Measurements from ENCODE around the gene EIF2B5. TPM values are rescaled to one million over a fixed set of nuclear protein-coding genes. Genes with fewer than 3 reads are reported as not detected.
"Not testable (repeated sequence)": the region's sequence is repeated elsewhere in the genome, so short reads cannot be mapped to it uniquely, and the experiment has no call there.

EIF2B5 gene
- total RNA-seq, 4 donors from 2014 or later = 45.1 to 49.7 (median 48.1) TPM

- no peak for DNase-seq
- Histone ChIP-seq H3K4me1 (no peaks in the 10 kb centered on the region), H3K4me3 (no peak overlapping the region), H3K36me3 (no peaks in the 10 kb centered on the region), H3K27ac (no peak overlapping the region), H3K27me3 (no peaks in the 10 kb centered on the region), H3K9me3 (no peaks in the 10 kb centered on the region)
- no peak for TF ChIP-seq CTCF (IDR thresholded peaks at IDR 0.05)
- no peak for TF ChIP-seq POLR2AphosphoS5 (IDR thresholded peaks at IDR 0.05)
- no peak for TF ChIP-seq POLR2A (IDR thresholded peaks at IDR 0.05)
- no peak for TF ChIP-seq EP300 (IDR thresholded peaks at IDR 0.05; ENCODE audit: low read depth)
- 90 to 94% methylated on average over 3 to 6 of the region's 6 CpGs for WGBS, 2 donors (ENCODE audit: low coverage in 1 of 2)
- in situ Hi-C loops (cut with MboI; ENCODE audit: low pct_ligation_motif_present in 1 of 4, low pct_unique_long_range_greater_than_20kb in 1 of 4, low sequenced_read_pairs in 3 of 4) (no loop called here), intact Hi-C loops (cut with DNase I; ENCODE audit: low total_unique reads) (no loop called here)
These were observed 17.5 kb upstream of the EIF2B5 start for GRCh38 chr3:184117636-184118035.

- H3K27me3 ChIP-seq; H3K4me3 ChIP-seq; DNase-seq; H3K4me1 ChIP-seq; H3K36me3 ChIP-seq; H3K9me3 ChIP-seq; intact Hi-C loops (cut with DNase I; ENCODE audit: low total_unique reads); in situ Hi-C loops (cut with MboI; ENCODE audit: low pct_ligation_motif_present in 1 of 4, low pct_unique_long_range_greater_than_20kb in 1 of 4, low sequenced_read_pairs in 3 of 4); H3K27ac ChIP-seq: not testable (repeated sequence)
- 91 to 96% methylated on average over 7 to 8 of the region's 8 CpGs for WGBS, 2 donors (ENCODE audit: low coverage in 1 of 2)
These were observed 14.1 kb upstream of the EIF2B5 start for GRCh38 chr3:184121031-184121430.

GRCh38 chr3:184126006-184126405 is 9.2 kb upstream of the EIF2B5 start:
- Histone ChIP-seq H3K27ac (no peak overlapping the region), H3K4me3 (no peak overlapping the region), H3K4me1 (no peaks in the 10 kb centered on the region), H3K27me3 (no peaks in the 10 kb centered on the region), H3K36me3 (no peaks in the 10 kb centered on the region), H3K9me3 (no peaks in the 10 kb centered on the region)
- WGBS, 2 donors (ENCODE audit: low coverage in 1 of 2) = 70 to 75% methylated on average over 3 of the region's 3 CpGs
- no peak for TF ChIP-seq POLR2A (IDR thresholded peaks at IDR 0.05)
- TF ChIP-seq EP300 (IDR thresholded peaks at IDR 0.05; ENCODE audit: low read depth) = no peak
- TF ChIP-seq CTCF (IDR thresholded peaks at IDR 0.05) = no peak
- no peak for TF ChIP-seq POLR2AphosphoS5 (IDR thresholded peaks at IDR 0.05)
- in situ Hi-C loops (cut with MboI; ENCODE audit: low pct_ligation_motif_present in 1 of 4, low pct_unique_long_range_greater_than_20kb in 1 of 4, low sequenced_read_pairs in 3 of 4) (loop anchor here in 2 of 4 donors (25.0 kb wide), 2 partner anchors 111 to 239 kb away; partner anchors contain the start of genes ALG3 (in 1 of the 2), EEF1AKMT4 (in 1 of the 2), PARL (in 1 of the 2) and VWA5B2 (in 1 of the 2)), intact Hi-C loops (cut with DNase I; ENCODE audit: low total_unique reads) (no loop called here)
- DNase-seq = no peak

GRCh38 chr3:184129012-184129411 is 6.1 kb upstream of the EIF2B5 start:
- H3K36me3 ChIP-seq = no peaks in the 10 kb centered on the region
- in situ Hi-C loops (cut with MboI; ENCODE audit: low pct_ligation_motif_present in 1 of 4, low pct_unique_long_range_greater_than_20kb in 1 of 4, low sequenced_read_pairs in 3 of 4) (loop anchor here in 2 of 4 donors (25.0 kb wide), 2 partner anchors 108 to 242 kb away; partner anchors contain the start of genes ALG3 (in 1 of the 2), EEF1AKMT4 (in 1 of the 2), PARL (in 1 of the 2) and VWA5B2 (in 1 of the 2)), intact Hi-C loops (cut with DNase I; ENCODE audit: low total_unique reads) (no loop called here)
- WGBS, 2 donors (ENCODE audit: low coverage in 1 of 2) = 39% methylated on average over 2 of the region's 2 CpGs; no CpG with 5 or more reads in 1 of the 2 donors
- H3K27ac ChIP-seq = no peak overlapping the region
- H3K27me3 ChIP-seq = no peaks in the 10 kb centered on the region
- no peaks in the 10 kb centered on the region for H3K9me3 ChIP-seq
- no peak overlapping the region for H3K4me3 ChIP-seq
- DNase-seq = no peak
- TF ChIP-seq POLR2AphosphoS5 (IDR thresholded peaks at IDR 0.05) (no peak), POLR2A (IDR thresholded peaks at IDR 0.05) (no peak), EP300 (IDR thresholded peaks at IDR 0.05; ENCODE audit: low read depth) (no peak), CTCF (IDR thresholded peaks at IDR 0.05) (peak in 2 of 5 experiments; percentile 15 to 21)
- H3K4me1 ChIP-seq = peaks cover 0 to 5% (median 3%) of the 10 kb centered on the region in 4 donors

Measured in transverse colon (tissue), 4 donors.